GM12878 (cell line): ENCODE results near the gene SRBD1. TPM values are rescaled to one million over a fixed set of nuclear protein-coding genes. Genes with fewer than 3 reads are reported as not detected.
A peak's percentile ranks its signal among the peaks of the same experiment; 100 is the strongest.

Experiments
- BHLHE40 ChIP-seq, 2 experiments: fragments of 450-650 bp in 1 of 2; IDR thresholded peaks; 2 replicates each; pipeline ENCODE4 v1.6.1; 2011 to 2017; ENCODE audit warnings: low read depth in 2 of 2, borderline replicate concordance in 1 of 2, improper control_type of control experiment in 1 of 2, low read length in 1 of 2, mild to moderate bottlenecking in 1 of 2
- CREB1 ChIP-seq: IDR thresholded peaks from 2 replicates; pipeline ENCODE4 v1.6.1; 2012; ENCODE audit warnings: low read depth, mild to moderate bottlenecking, inconsistent platforms
- CREM ChIP-seq: IDR thresholded peaks from 2 replicates; pipeline ENCODE4 v1.6.1; 2014; ENCODE audit warnings: antibody characterized with exemption, low read depth
- MEF2B ChIP-seq: fragments of 450-650 bp; IDR thresholded peaks from 2 replicates; pipeline ENCODE4 v1.6.1; 2018; ENCODE audit warnings: mild to moderate bottlenecking, moderate library complexity; ENCODE audit not compliant: partially characterized antibody, poor library complexity, severe bottlenecking
- MTA3 ChIP-seq: IDR thresholded peaks from 2 replicates; pipeline ENCODE4 v1.6.1; 2012; ENCODE audit warnings: low read length, inconsistent platforms, borderline replicate concordance
- NR2C2 ChIP-seq: IDR thresholded peaks from 2 replicates; pipeline ENCODE4 v1.6.1; 2011; ENCODE audit warnings: borderline replicate concordance, low read depth; ENCODE audit not compliant: control insufficient read depth, insufficient read length
- SP1 ChIP-seq: IDR thresholded peaks from one replicate; pipeline ENCODE4 v1.6.1; 2011; ENCODE audit warnings: low read depth, low read length
- USF2 ChIP-seq: IDR thresholded peaks from 2 replicates; pipeline ENCODE4 v1.6.1; 2011; ENCODE audit warnings: low read depth, low read length, improper control_type of control experiment, borderline replicate concordance
- YY1 ChIP-seq: IDR thresholded peaks from 2 replicates; pipeline ENCODE4 v1.6.1; 2011; ENCODE audit warnings: low read depth, mild to moderate bottlenecking, low read length
- ZNF207 ChIP-seq: fragments of 450-650 bp; IDR thresholded peaks from 2 replicates; pipeline ENCODE4 v1.6.1; 2014; ENCODE audit warnings: antibody characterized with exemption, mild to moderate bottlenecking, borderline replicate concordance
- ZNF217 ChIP-seq: fragments of 450-650 bp; IDR thresholded peaks from 2 replicates; pipeline ENCODE4 v1.6.1; 2017; ENCODE audit warnings: antibody characterized with exemption, mild to moderate bottlenecking
- ZNF384 ChIP-seq: IDR thresholded peaks from 2 replicates; pipeline ENCODE4 v1.6.1; 2012; ENCODE audit warnings: low read depth, mild to moderate bottlenecking, low read length, improper control_type of control experiment, borderline replicate concordance
- ZNF687 ChIP-seq: fragments of 450-650 bp; IDR thresholded peaks from 2 replicates; pipeline ENCODE4 v1.6.1; 2017; ENCODE audit warnings: mild to moderate bottlenecking, moderate library complexity
- polyA plus RNA-seq, 11 experiments: library from polyadenylated mRNA; depleted of rRNA in 4 of 11; unstranded in 6 of 11; stranded (reverse) in 5 of 11; fragments of >200 nt; fragmentation: Nextera tagmentation in 4 of 11; fragmentation: Illumina TruSeq in 1 of 11; extraction: Ambion mirVana in 4 of 11; extraction: Trizol in 1 of 11; gene quantifications; 1 replicate in 1 of 11; 2 replicates in 10 of 11; pipeline versions ENCODE4 v1.2.1 to v1.2.3, GENCODE V29; 2011 to 2016; ENCODE audit warnings: inconsistent platforms in 2 of 11, missing spikeins in 2 of 11, low read depth in 1 of 11
- total RNA-seq, 4 experiments: library from RNA; depleted of rRNA in 3 of 4; stranded (reverse); fragments of >200 nt in 3 of 4; fragmentation: Illumina TruSeq in 1 of 4; extraction: Trizol in 1 of 4; gene quantifications; 2 replicates each; pipeline versions ENCODE4 v1.2.1 to v1.2.3, GENCODE V29; 2013 to 2021

The SRBD1 gene
- total and polyA plus RNA-seq, 10 of the 15 experiments (the other 5 are each of a cell fraction or from before 2014, with no cell fraction given): 9.7 to 33.1 (median 20.1) TPM

GRCh38 chr2:45611020-45611859 is at the start of gene SRBD1 (continued):
- peak; percentile 17; the same call in 1 of the 2 replicates for TF ChIP-seq ZNF687
- TF ChIP-seq YY1: peak; percentile 61
- peak; percentile 88 for TF ChIP-seq MEF2B
- no peak for TF ChIP-seq NR2C2
- peak; percentile 72 to 77; a peak in 3 of 4 replicates for TF ChIP-seq BHLHE40 (IDR thresholded peaks at IDR 0.05; ENCODE audit: borderline replicate concordance in 1 of 2, low read depth in 2 of 2, low read length in 1 of 2)
- TF ChIP-seq ZNF384: no peak; the same call in 1 of the 2 replicates
- TF ChIP-seq MTA3: no peak
- no peak for TF ChIP-seq USF2
- TF ChIP-seq SP1: no peak
- no peak for TF ChIP-seq ZNF207
- peak; percentile 69; the same call in 1 of the 2 replicates for TF ChIP-seq CREM
- no peak for TF ChIP-seq ZNF217
- TF ChIP-seq CREB1: peak; percentile 77
